Measurements from ENCODE around the gene SSH3.

The SSH3 gene

GRCh38 chr11:67293090-67293489, 10.2 kb upstream of the SSH3 start:
- DNase-seq: no peak

GRCh38 chr11:67295846-67296245, 7.5 kb upstream of the SSH3 start:
- no peak for DNase-seq

GRCh38 chr11:67298786-67299185, 4.5 kb upstream of the SSH3 start:
- DNase-seq: no peak

GRCh38 chr11:67299471-67300191, 3.7 kb upstream of the SSH3 start:
- DNase-seq: no peak

- no peak for DNase-seq
These were observed 3.0 kb upstream of the SSH3 start for GRCh38 chr11:67300256-67300755.

- no peak for DNase-seq
These were observed 2.5 kb upstream of the SSH3 start for GRCh38 chr11:67300756-67301312.

GRCh38 chr11:67301313-67301921, 1.9 kb upstream of the SSH3 start:
- DNase-seq: no peak

DNA sequence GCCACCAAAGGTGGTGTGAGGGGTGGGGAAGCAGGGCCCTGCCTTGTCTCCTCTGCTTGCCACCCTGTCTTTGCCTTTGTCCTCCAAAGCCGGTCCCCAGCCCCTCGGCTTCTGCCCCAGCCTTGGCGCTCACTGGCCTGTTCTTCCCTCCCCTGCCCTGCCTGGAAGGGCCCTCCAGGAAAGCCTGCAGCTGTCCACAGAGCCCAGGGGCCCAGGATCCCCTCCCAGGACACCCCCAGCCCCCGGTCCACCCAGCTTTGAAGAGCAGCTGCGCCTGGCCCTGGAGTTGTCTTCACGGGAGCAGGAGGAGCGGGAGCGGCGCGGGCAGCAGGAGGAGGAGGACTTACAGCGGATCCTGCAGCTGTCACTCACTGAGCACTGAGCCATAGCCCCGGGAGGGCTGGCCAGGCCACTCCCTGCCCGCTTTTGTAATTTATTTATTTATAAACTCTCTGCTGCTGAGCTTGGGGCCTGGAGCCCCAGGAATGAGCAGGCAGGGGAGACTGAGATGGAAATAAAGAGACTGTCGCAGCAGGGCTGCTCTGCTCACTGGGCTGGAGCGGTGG, 1.3 kb upstream of the SSH3 start:
- no peak for DNase-seq

- DNase-seq: no peak
These were observed 679 bp upstream of the SSH3 start for GRCh38 chr11:67302571-67303131.

- peak; percentile 54 for DNase-seq
These were observed 593 bp downstream of the SSH3 start for GRCh38 chr11:67303835-67304411.

DNA sequence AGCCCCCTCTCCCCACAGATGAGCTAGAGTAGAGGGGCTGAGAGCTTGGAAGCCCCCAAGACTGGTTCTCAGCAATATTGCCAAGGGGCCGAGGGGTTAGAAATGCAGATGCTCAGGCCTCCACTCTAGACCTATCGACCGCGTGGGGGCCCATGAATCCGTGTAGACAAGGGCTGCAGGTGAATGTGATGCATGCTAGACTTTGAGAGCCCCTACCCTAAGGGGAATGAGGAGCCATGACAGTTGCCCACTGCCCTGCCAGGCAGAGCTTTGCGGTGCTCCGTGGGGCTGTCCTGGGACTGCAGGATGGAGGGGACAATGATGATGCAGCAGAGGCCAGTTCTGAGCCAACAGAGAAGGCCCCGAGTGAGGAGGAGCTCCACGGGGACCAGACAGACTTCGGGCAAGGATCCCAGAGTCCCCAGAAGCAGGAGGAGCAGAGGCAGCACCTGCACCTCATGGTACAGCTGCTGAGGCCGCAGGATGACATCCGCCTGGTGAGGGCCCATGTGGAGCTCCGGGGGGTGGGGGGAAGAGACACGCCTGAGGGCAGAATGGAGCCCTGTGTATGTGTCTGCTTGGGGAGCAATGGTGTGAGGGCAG, 1.3 kb downstream of the SSH3 start:
- no peak for DNase-seq

- no peak for DNase-seq
These were observed 3.6 kb downstream of the SSH3 start for GRCh38 chr11:67306769-67307544.

GRCh38 chr11:67307545-67308001, 4.2 kb downstream of the SSH3 start:
- DNase-seq: no peak

DNA sequence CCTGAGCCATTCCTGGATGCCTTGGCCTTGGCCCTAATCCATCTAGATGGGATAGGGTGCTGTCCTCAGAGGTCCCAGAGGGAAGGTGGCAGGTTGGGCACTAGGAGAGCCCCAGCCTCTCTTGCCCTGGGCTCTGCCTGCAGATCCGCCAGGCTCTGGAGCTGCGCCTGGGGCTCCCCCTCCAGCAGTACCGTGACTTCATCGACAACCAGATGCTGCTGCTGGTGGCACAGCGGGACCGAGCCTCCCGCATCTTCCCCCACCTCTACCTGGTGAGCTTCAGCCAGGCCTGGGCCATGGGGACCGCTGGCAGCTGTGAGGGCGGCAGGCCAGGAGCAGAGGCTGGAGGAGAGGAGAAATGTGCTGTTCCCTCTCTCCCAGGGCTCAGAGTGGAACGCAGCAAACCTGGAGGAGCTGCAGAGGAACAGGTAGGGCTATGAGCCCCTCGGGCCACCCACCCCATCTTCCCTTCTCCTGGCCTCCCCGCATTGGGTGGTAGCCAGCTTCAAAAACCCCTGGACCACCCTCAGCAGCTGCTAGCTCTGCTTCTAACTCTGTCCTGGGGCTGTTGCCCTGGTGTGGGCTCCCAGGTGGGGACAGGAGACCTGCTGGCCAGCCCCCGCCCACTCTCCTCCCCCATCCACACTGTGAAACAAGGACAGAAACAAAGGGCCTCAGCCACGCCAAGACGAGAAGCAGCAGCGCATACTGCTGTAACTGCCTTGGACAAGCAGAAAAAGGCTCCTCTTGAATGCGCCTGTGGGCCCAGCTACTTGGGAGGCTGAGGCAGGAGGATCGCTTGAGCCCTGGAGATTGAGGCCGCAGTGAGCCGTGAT, 4.9 kb downstream of the SSH3 start:
- no peak for DNase-seq

DNA sequence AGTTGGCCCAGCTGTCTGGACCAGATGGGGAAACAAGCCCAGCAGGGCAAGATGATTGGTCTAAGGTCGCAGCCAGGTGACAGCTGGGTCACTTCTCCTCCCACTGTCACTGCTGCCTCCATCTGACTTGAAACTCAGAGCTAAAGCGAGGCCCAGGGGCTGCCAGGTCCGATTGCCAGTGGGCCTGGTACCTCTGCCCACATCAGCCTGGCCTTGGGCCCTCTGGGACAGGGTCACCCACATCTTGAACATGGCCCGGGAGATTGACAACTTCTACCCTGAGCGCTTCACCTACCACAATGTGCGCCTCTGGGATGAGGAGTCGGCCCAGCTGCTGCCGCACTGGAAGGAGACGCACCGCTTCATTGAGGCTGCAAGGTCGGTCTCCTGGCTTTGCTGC, 5.8 kb downstream of the SSH3 start:
- no peak for DNase-seq

- no peak for DNase-seq
These were observed 6.3 kb downstream of the SSH3 start for GRCh38 chr11:67309661-67310061.

DNA sequence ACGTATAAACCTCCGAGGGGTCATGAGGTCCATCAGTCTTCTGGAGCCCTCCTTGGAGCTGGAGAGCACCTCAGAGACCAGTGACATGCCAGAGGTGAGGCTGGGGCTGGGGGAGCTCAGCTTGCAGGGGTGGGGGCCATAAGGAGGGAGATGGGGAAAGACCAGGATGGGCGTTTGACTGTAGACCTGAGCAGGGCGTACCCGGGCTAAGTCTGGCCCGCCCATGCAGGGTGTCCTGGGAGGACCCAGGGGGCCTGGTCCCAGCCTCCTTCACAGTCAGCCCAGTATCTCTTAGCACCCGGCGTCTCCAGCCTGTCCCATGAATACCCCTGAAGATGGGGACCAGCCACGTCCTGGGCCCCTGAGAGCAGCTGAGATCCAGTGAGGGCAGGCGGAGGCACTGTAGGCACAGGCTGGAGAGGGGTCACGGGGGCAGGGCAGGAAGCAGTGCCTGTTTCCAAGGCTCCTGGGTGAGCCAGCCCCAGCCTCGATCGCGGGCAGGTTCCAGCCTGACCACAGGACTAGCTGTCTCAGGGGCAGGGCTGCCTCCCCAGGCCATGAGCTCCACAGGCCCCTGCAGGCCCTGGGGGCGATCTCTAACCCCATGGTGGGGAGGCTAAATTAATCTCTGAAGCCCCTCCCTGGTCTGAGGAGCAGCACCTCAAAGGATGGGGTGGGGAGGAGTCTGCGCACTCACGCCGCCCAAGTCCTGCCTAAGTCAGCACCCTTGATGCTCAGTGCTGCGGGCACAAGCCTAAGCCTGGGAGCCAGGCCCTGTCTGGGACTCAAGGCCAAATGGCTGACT, 7.1 kb downstream of the SSH3 start:
- no peak for DNase-seq

- no peak for DNase-seq
These were observed 7.8 kb downstream of the SSH3 start for GRCh38 chr11:67311051-67311555.

DNA sequence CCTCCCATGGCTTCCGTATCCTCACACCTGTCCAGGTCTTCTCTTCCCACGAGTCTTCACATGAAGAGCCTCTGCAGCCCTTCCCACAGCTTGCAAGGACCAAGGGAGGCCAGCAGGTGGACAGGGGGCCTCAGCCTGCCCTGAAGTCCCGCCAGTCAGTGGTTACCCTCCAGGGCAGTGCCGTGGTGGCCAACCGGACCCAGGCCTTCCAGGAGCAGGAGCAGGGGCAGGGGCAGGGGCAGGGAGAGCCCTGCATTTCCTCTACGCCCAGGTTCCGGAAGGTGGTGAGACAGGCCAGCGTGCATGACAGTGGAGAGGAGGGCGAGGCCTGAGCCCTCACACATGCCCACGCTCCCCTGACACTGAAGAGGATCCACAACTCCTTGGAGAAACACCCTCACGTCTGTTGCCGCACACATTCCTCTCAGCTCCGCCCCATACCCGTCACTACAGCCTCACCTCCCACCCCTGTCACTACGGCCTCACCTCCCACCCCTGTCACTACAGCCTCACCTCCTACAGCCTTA, 8.3 kb downstream of the SSH3 start:
- no peak for DNase-seq

All from CD4-positive, alpha-beta T cell treated with Interleukin-17A for 4 hours (primary cell).